Activated CD8-positive, alpha-beta memory T cell treated with anti-CD3 and anti-CD28 coated beads, Interleukin-2, amount 50 U/mL, for 1 hour (primary cell): ENCODE results near the gene ACSS1.

Source experiments
- DNase-seq: peaks from one replicate; pipeline ENCODE4 v3.0.0-alpha.2; 2020; ENCODE audit errors: extremely low read depth

The ACSS1 gene

GRCh38 chr20:25030649-25031207 lies 27.2 kb downstream of the ACSS1 start:
- no peak for DNase-seq

- no peak for DNase-seq
Observed at GRCh38 chr20:25030007-25030648, 27.8 kb downstream of the ACSS1 start.

- no peak for DNase-seq
Observed at GRCh38 chr20:25025986-25026605, 31.8 kb downstream of the ACSS1 start.

GRCh38 chr20:25025091-25025861 lies 32.7 kb downstream of the ACSS1 start:
- DNase-seq, result no peak

- no peak for DNase-seq
Observed at GRCh38 chr20:25024171-25024570, 33.8 kb downstream of the ACSS1 start.

GRCh38 chr20:25023356-25023755 lies 34.6 kb downstream of the ACSS1 start:
- no peak for DNase-seq

GRCh38 chr20:25022680-25023079 lies 35.3 kb downstream of the ACSS1 start:
- no peak for DNase-seq

- no peak for DNase-seq
Observed at GRCh38 chr20:25021336-25021735, 36.6 kb downstream of the ACSS1 start.

- no peak for DNase-seq
Observed at GRCh38 chr20:25020901-25021301, 37.0 kb downstream of the ACSS1 start.

GRCh38 chr20:25020345-25020744 lies 37.6 kb downstream of the ACSS1 start:
- no peak for DNase-seq

- DNase-seq, result no peak
Observed at GRCh38 chr20:25019381-25020155, 38.4 kb downstream of the ACSS1 start.

GRCh38 chr20:25018841-25019240 lies 39.1 kb downstream of the ACSS1 start:
- DNase-seq, result no peak

GRCh38 chr20:25018425-25018824 lies 39.5 kb downstream of the ACSS1 start:
- no peak for DNase-seq

GRCh38 chr20:25017257-25017803 lies 40.6 kb downstream of the ACSS1 start:
- no peak for DNase-seq

GRCh38 chr20:25016471-25016870 lies 41.5 kb downstream of the ACSS1 start:
- DNase-seq, result no peak

GRCh38 chr20:25015986-25016385 lies 42.0 kb downstream of the ACSS1 start:
- no peak for DNase-seq

GRCh38 chr20:25014816-25015215 lies 43.1 kb downstream of the ACSS1 start:
- DNase-seq, result no peak

GRCh38 chr20:25013478-25014380 lies 44.2 kb downstream of the ACSS1 start:
- DNase-seq, result no peak

- DNase-seq, result no peak
Observed at GRCh38 chr20:25012616-25013189, 45.2 kb downstream of the ACSS1 start.

GRCh38 chr20:25011831-25012241 lies 46.1 kb downstream of the ACSS1 start:
- DNase-seq, result no peak
